RPMI8226 (cell line): ENCODE measurements around the gene ANKRD27.
"Not testable (repeated sequence)": the region's sequence is repeated elsewhere in the genome, so short reads cannot be mapped to it uniquely, and the experiment has no call there.

Experiments
- DNase-seq: peaks from one replicate; pipeline ENCODE4 v3.0.0-alpha.2; 2015

ANKRD27 gene

GRCh38 chr19:32688311-32688710 lies 13.3 kb upstream of the ANKRD27 start:
- no peak for DNase-seq

GRCh38 chr19:32687681-32688080 lies 12.7 kb upstream of the ANKRD27 start:
- no peak for DNase-seq

GRCh38 chr19:32686847-32687475 lies 12.0 kb upstream of the ANKRD27 start:
- DNase-seq = no peak

DNA sequence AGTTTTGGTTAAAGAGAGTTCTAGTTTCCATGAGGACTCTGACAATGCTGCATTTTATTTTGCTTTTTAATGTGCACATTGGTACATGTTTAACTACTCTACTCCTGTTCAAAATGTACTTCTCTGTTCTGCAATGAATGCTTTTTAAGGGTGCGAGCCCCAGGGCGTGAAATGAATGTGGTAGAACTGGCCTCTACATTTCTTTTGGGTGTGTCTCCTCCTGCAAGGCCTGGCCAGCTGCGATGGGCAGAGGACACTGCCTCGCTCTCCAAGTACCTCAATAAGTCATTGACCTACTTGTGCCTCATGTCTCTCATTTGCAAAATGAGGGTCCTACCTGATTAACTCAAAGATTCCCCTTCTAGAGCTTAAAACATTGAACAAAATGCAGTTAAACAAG lies 7.3 kb upstream of the ANKRD27 start:
- no peak for DNase-seq

DNA sequence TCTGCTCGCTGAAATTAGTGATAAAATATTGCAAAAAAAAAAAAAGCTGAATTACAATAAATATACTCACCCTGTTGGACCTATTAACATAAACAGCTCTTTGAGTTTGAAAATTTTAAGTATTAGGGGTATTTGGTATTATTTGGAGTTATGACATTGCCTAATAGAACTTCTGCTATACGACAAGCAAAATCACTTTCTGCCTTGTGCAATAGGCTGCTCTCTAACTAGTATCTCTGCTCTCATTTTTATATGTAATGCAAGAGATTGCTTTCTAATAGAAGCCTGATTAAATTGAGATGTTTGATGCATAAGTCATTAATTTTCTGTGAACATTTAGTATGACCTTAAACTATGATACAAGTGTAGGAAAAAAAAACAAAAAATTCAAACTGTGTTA lies 6.0 kb upstream of the ANKRD27 start:
- DNase-seq = no peak

DNA sequence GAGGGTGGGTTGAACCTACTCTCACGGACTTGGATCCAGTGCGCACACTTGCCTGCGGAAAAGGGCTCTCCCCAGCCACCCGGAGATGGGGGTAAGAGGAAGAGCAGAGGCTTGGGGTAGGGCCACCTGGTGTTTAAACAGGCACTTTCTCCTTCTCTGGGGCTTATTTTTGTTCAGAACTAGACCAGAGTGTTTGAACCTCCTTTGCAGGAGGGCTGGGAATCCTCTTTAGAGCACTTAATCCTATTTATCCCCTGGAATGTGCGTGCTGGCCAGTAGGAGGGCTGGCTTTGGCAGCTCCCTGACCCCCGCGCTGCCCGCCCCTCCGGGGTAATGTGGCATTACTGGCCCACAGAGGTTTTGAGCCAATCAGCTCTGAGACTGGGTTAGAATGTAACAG lies 2.7 kb upstream of the ANKRD27 start:
- DNase-seq = no peak

GRCh38 chr19:32676895-32677359 lies 1.9 kb upstream of the ANKRD27 start:
- DNase-seq = no peak

DNA sequence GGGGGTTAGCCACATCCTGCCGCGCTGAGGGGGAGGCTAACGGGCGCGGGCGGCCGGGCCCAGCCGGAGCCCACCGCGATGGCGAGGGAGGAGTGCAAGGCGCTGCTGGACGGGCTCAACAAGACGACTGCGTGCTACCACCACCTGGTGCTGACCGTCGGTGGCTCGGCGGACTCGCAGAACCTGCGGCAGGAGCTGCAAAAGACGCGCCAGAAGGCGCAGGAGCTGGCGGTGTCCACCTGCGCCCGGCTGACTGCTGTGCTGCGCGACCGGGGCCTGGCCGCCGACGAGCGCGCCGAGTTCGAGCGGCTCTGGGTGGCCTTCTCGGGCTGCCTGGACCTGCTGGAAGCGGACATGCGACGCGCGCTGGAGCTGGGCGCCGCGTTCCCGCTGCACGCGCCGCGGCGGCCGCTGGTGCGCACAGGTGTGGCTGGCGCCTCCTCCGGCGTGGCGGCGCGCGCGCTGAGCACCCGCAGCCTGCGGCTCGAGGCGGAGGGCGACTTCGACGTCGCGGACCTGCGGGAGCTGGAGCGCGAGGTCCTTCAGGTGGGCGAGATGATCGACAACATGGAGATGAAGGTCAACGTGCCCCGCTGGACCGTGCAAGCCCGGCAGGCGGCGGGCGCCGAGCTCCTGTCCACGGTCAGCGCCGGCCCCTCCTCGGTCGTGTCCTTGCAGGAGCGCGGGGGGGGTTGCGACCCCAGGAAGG lies 1.4 kb upstream of the ANKRD27 start:
- no peak for DNase-seq

DNA sequence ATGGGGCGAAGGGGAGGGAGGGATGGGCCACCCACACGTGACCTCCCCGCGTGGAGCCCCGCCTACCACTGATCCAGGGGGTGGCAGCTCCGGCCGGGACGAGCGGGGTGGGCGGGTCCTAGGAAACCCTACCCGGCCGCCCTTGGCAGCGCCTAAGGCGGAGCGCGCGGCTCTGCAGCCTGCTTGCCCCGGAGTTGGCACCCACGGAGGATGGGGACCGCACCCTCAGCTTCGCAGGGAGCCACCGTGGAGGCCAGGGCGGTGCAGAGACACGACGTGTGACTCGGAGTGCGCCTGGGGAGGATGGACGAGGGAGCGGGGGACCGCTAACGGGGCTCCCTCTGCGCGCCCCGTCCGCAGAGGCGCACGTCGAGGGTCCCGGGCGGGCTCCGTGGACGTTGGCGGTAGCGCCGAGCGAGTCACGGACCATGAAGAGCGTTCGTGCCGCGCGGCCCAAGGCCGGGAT lies 773 bp upstream of the ANKRD27 start, which contains the start of gene RGS9BP:
Gene RGS9BP (plus strand): TSS at position 129 of the 466 bp plus-strand sequence. CDS start 416 bp downstream, outside the sequence.
- peak; percentile 70 for DNase-seq

DNA sequence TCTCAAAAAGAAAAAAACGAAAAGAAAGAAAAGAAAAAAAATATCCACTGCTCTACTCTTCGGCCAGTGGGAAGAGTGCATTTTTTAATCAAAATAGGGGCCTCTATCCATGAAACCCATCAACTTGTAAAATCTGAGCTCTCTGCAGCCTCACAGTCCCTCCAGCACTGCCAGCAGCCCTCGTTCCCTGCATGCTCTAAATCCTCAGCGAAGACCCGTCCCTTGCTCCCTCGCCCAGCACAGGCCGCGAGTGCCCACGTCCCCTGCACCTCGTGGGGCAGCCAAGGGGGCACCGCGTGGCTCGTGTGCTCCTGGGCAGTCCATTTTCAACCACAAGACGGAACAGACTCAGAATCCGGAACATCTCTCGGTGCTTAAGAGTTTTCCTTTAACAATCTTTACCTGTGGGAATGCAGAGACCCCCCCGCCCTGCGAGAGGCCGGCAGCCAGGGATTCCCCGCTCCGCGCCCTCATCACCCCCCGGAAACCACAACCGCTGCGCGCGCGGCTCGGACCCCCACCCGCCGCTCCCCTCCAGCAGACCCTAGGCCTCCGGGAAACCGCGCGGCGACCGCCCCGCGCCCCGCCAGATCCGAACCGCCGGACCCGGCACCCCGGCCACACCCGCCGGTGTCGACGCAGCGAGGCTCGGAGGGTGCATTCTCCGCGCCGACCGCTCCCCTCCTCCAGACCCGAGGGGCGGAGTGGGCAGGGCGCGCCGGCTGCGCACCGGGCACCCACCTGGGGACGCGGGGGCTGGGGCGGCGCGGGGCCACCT lies 638 bp downstream of the ANKRD27 start:
- peak; percentile 32 for DNase-seq

- no peak for DNase-seq
Observed at GRCh38 chr19:32673573-32673972, 1.4 kb downstream of the ANKRD27 start.

GRCh38 chr19:32672841-32673240 lies 2.1 kb downstream of the ANKRD27 start:
- DNase-seq = no peak

- DNase-seq = no peak
Observed at GRCh38 chr19:32671883-32672593, 2.9 kb downstream of the ANKRD27 start.

GRCh38 chr19:32669310-32669709 lies 5.7 kb downstream of the ANKRD27 start:
- no peak for DNase-seq

DNA sequence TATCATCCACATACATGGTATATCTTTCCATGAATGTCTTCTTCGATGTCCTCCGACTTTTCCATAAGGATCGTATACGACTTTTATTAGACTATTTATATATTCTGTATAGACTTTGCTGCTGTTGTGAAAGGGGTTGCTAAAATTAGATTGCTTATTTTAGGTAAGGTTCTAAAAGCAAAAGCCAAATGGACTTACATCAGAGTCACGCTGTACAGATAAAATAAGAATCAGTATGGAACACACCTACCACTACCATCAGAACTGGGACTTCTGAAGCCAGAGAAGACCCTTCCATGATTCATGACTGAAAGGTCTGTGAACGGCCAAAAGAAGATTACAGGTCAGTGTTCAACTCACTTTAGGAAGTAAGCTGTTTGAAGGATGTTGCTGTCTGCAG lies 8.9 kb downstream of the ANKRD27 start:
- DNase-seq = no peak

DNA sequence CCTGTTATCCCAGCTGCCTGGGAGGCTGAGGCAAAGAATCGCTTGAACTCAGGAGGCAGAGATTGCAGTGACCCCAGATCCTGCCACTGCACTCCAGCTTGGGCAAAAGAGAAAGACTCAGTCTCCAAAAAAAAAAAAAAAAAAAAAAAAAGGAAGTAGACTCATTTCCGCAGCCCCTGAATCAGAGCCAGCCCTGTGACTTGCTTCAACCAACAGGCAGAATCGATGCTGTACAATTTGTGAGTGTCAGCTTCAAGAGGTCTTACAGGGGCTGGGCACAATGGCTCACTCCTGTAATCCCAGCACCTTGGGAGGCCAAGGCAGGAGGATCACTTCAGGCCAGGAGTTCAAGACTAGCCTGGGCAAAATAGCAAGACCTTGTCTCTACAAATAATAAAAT lies 12.8 kb downstream of the ANKRD27 start:
- DNase-seq = no peak

DNA sequence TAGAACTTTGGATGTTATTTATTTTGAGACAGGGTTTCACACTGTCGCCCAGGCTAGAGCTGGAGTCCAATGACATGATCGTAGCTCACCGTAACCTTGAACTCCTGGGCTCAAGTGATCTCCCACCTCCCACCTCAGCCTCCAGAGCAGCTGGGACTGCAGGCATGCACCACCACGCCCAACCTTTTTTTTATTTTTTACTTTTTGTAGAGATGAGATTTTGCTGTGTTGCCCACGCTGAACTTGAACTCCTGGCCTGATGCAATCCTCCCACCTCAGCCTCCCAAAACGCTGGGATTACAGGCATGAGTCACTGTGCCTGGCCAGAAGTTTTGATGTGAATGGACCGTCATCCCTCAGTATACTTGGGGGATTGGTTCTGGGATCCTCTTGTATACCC lies 13.7 kb downstream of the ANKRD27 start:
- no peak for DNase-seq

GRCh38 chr19:32658527-32658926 lies 16.5 kb downstream of the ANKRD27 start:
- no peak for DNase-seq

DNA sequence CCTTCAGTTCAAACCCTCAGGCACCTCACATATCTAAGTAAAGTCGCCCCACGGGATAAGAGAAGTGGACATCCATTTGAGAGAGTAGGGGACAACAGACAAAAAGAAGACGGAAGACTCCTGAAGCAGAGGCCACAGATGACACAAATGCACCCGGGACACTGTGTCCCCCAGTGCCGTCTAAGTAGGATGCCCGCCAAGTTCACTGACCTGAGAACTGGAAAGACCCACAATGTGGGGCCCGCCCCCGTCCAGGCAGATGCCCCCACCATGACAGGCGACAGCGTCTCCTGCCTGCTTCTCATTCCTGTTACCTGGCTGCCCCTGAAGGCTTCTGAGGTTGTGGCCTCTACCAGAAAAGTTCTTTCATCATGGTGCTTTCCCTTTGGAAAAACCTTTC lies 16.9 kb downstream of the ANKRD27 start:
- DNase-seq = no peak

DNA sequence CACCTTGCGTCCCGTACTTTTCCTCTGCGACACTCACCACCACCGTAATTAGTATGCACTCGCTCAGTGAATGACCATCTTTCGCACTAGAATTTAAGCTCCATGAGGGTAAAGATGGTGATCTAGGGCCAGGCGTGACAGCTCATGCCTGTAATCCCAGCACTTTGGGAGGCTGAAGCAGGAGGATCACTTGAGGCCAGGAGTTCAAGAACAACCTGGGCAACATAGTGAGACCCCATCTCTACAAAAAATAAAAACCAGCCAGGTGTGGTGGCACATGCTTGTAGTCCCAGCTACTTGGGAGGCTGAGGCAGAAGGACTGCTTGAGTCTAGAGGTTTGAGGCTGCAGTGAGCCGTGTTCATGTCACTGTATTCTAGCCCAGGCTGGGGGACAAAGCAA lies 18.6 kb downstream of the ANKRD27 start:
- not testable (repeated sequence) for DNase-seq

DNA sequence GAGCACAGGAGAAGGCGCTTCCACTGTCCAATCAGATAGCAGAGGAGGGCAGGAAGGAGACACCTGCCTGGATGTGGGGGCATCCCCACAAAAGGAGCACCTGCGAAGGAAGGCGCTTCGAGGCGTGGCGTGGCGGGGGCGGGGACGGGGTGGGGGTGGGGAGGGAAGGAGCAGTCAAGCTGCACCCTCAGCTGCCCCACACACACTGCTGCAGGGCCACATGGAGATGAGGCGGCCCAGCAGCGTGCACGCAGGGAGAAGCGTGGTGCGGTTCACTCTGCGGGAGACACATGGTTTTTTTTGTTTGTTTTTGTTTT lies 21.4 kb downstream of the ANKRD27 start:
- DNase-seq = no peak

- no peak for DNase-seq
Observed at GRCh38 chr19:32652894-32653598, 21.9 kb downstream of the ANKRD27 start.

DNA sequence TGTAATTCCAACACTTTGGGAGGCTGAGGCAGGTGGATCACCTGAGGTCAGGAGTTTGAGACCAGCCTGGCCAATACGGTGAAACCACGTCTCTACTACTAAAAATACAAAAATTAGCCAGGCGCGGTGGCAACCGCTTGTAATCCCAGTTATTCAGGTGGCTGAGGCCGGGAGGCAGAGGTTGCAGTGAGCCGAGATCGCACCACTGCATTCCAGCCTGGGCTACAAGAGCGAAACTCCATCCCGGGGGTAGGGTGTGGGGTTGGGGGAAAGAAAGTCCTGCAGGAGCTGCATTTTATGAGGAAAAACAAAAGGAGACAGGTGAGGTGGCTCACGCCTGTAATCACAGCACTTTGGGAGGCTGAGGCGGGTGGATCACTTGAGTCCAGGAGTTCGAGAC lies 22.6 kb downstream of the ANKRD27 start:
- DNase-seq = not testable (repeated sequence)
